ENCODE results near the gene PPWD1. TPM values are rescaled to one million over a fixed set of nuclear protein-coding genes. Genes with fewer than 3 reads are reported as not detected.
A peak's percentile ranks its signal among the peaks of the same experiment; 100 is the strongest.
"Not testable (repeated sequence)": the region's sequence is repeated elsewhere in the genome, so short reads cannot be mapped to it uniquely, and the experiment has no call there.

The PPWD1 gene
- 17.6 and 18.6 TPM in 2 replicates for total RNA-seq (2014; rRNA removed; shearing (Covaris generic))

DNA sequence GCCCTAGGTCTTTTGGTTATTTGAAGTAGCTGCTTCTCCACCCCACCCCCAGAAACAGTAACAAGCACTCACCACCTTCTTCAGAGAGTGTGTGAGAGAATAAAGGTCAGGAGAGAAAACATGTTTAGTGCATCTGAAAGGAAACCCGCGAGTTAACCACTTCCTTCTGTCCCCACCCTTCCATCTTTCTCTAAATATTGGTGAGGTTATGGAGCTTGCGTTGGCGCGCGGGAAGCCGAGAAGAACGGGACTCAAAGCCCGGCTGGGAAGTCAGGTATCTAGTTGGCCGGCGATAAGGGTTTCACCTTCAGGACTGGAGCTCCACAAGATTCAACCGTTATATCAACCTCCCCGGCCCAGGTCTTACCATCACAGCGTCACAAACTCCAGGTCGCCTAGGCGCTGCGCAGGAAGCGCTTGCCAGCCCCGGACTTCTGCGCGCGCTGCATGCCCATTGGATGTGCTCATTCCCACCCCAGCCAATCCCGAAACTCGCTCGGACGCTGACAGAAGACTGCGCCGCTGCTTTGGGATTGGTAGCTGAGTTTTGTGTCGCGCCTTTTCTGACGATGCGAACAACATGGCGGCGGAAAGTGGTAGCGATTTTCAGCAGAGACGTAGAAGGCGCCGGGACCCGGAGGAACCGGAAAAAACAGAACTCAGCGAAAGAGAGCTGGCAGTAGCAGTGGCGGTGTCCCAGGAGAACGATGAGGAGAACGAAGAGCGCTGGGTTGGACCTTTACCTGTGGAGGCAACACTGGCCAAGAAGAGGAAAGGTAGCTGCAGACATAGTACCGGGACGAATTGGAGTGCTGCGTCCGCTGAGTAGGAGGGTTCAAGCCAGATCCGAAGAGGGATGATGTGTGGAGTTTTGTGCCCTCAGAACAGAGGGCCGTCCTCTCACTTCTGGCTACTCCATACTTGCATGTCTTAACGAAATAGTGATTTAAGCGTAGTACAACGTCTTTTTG lies at the start of gene PPWD1, which contains the start of gene CENPK:
TSS of gene PPWD1 (plus strand) at position 566 of the 971 bp plus-strand sequence. CDS start at position 581, 15 bp downstream.
TSS of gene CENPK (minus strand) at position 438 of the 971 bp plus-strand sequence. CDS start 8,261 bp downstream, outside the sequence.
- DNase-seq (ENCODE audit: low spot score): peak; percentile 97

DNA sequence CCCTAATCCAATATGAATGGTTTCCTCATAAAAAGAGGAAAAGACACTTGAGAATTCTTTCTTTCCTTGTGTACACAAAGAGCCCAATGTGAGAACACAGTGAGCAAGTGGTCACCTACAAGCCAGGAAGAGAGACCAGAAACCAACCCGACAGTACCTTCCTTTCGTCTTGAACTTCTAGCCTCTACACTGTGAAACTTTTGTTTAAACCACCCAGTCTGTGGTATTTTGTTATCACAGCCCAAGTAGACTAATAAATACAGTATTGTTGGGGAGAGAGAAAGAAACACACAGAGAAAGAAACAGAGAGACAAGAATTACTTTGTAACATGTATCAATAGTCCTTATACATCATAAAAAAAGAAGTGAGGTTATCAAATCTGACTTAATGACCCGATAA lies 37.4 kb upstream of the PPWD1 start:
- DNase-seq (ENCODE audit: low spot score): no peak

DNA sequence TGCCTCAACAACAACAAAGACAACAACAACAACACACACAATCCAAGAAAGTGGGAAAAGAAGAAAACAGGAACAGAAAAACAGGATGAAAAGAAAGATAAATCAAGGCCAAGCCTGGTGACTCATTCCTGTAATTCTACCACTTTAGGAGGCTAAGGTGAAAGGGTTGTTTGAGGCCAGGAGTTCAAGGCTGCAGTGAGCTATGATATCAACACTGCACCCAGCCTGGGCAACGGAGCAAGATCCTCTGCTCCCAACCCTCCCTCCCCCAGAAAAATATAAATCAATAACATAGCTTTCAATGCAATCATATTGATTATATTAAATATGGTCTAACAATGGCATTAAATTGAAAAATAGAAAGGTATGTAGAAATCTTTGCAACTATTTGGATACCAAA lies 32.2 kb upstream of the PPWD1 start:
- DNase-seq (ENCODE audit: low spot score): no peak

DNA sequence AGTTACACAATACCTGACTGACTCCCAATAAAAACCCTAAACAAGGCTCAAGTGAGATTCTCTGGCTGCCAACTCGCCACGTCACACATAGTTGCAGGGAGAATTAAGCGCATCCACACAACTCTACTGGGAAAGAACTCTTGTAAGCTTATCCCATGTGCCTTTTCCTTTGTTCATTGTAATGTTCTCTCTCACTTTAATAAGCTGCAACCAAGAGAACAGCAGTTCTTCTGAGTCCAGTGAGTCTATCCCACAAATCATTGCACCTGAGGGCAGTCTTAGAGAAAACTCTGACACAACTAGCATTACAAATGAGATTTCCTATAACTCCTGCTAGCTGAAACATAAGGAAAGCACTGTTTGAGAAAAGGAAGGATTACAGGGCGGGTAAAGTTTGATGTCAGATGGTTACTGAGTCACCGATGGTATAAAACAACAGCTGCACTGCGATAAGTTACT lies 27.5 kb upstream of the PPWD1 start:
- DNase-seq (ENCODE audit: low spot score): peak; percentile 43

DNA sequence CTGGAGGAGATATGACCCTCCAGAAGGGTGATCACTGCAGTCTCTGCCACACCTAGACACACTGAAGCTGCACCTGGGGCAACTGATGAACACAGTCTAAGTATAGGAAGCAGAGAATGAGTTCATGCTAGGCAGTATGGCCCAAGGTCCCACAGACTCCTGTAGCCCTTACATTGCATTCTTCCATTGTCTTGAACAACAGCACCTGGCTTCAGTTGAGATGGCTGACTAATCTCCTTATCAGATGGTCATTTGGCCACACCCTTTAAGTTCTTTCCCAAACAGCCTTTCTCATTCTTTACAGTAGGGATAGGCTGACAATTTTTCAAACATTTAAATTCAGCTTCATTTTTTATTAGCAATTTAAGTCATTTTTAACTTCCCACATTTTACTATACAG lies 23.3 kb upstream of the PPWD1 start:
- no peak for DNase-seq (ENCODE audit: low spot score)

DNA sequence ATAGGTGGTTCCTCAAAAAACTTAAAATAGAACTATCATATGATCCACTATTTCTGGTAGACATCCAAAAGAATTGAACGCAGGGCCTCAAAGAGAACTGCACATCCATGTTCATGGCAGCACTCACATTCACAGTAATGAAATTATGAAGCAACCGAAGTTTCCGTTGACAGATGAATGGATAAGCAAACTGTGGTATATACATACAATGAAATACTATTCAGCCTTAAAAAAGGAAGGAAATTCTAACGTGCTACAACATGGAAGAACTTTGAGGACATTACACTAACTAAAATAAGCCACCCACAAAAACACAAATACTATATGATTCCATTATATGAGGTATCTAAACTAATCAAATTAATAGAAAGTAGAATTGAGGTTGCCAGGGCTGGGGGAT lies 18.6 kb upstream of the PPWD1 start:
- DNase-seq (ENCODE audit: low spot score): no peak

DNA sequence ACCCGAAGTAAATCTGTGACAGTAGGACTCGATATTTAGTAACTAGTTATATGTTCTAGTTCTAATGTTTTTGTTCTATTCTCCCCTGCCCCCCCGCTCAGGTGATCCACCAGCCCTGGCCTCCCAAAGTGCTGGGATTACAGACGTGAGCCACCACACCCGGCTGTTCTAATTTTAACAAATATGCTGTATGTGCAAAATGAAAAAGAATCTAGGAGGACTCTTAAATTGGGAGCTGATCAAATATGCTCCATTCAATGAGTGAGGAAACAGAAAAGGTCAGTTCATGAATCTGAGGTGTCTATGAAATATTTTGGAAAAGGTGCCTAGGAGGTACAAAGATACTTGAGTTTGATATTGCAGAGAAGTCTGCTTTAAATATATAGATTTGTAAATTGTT lies 17.0 kb upstream of the PPWD1 start:
- DNase-seq (ENCODE audit: low spot score): no peak

DNA sequence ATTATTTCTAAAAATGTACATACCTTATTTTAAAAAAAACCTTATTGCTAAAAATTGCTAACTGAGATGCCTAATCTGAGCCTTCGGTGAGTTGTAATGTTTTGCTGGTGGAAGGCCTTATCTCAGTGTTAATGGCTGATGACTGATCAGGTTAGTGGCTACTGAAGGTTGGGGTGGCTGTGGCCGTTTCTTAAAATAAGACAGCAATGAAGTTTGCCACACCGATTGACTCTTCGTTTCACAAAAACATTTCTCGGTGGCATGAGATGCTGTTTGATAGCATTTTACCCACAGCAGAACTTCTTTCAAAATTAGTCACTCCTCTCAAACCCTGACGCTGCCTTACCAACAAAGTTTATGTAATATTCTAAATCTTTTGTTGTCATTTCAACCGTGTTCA lies 14.8 kb upstream of the PPWD1 start:
- DNase-seq (ENCODE audit: low spot score): no peak

DNA sequence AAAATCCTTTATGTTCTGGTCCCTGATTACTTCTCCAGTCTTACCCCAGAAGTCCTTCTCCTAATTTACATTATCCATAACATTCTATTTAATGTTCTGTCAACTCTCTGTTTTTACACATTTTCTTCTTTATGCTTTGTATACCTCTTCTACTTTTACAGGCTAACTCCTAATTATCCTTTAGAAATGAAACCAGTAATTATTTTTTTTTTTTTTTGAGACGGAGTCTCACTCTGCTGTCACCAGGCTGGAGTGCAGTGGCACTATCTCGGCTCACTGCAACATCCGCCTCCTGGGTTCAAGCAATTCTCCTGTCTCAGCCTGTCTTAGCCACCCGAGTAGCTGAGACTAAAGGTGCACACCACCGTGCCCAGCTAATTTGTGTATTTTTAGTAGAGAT lies 9.2 kb upstream of the PPWD1 start:
- DNase-seq (ENCODE audit: low spot score): no peak

DNA sequence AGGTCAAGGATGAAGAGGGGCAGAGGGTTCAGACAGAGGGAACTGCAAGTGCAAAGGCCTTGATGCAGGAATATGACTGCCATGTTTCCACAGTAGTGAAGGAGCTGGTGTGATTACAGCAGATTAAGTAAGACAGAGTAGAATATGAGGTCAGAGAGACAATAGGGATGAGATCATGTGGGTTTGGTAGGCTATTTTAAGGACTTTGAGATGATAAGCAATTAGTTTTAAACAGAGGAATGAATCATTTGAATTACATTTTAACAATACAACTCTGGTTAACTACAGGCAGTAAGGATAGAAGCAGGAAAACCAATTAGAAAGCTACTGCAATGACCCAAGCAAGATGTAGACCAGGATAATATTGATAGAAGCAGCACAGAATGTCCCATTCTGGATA lies 7.8 kb upstream of the PPWD1 start:
- DNase-seq (ENCODE audit: low spot score): no peak

DNA sequence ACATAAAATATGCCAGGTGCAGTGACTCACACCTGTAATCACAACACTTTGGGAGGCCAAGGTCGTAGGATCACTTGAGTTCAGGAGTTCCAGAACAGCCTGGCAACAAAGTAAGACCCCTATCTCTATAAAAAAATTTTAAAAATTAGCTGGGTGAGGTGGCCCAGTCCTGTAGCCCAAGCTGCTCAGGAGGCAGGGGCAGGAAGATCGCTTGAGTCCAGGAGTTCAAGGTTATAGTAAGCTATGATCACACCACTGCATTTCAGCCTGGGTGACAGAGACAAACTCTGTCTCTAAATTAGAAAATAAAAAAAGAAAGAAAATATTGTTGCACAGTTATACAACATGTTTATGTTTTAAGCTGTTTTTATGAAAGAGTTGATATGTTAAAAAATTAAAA lies 6.9 kb upstream of the PPWD1 start:
- no peak for DNase-seq (ENCODE audit: low spot score)

DNA sequence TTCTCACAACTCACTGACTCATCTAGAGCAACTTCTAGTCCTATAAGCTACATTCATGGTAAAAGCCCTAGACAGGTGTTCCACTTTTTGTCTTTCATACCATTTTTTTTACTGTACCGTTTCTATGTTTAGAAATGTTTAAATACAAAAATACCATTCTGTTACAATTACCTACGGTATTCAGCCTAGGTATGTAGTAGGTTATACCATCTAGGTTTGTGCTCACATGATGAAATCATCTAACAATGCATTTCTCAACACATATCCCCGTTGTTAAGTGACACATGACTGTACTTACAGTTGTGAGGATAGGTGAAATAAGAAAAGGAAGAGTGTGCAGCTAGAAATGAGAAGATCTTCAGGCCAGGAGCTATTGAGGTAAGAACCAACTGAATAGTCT lies 6.4 kb upstream of the PPWD1 start:
- DNase-seq (ENCODE audit: low spot score): no peak

DNA sequence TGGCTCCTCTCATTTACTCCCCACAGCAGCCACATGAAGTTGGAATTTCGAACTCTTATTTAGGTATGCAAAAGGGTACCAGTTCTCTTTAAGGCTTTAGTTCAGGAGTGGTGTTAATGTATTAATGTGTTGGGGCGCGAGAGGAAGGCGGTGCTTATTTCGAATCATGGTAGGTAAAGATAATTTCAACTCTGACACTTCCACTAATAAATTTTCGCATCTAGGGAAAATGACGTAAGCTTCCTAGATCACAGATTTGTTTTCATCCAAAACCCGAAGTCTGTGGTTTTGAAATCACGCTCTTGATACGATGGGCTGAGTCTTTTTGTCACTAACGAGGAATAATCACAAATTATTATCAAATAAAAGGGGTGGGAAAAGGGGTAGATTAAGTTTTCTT lies 681 bp downstream of the PPWD1 start:
- no peak for DNase-seq (ENCODE audit: low spot score)

DNA sequence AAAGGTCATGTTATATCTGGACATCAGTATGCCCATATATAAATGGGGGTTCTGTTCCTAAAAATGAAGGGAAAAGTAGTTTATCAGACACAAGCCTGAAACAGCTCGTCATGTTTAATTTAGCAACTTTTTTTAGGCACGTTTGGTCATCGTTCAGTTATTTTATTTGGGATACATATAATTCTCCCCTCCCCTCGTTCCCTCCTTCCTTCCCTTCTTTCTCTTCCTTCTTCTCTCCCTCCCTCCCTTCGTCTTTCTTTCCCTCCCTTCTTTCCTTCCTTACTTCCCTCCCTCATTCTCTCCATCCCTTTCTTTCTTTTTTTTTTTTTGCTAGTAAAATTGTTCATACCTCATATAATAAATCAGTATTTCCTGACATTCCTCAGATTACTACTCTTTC lies 3.4 kb downstream of the PPWD1 start:
- DNase-seq (ENCODE audit: low spot score): no peak

DNA sequence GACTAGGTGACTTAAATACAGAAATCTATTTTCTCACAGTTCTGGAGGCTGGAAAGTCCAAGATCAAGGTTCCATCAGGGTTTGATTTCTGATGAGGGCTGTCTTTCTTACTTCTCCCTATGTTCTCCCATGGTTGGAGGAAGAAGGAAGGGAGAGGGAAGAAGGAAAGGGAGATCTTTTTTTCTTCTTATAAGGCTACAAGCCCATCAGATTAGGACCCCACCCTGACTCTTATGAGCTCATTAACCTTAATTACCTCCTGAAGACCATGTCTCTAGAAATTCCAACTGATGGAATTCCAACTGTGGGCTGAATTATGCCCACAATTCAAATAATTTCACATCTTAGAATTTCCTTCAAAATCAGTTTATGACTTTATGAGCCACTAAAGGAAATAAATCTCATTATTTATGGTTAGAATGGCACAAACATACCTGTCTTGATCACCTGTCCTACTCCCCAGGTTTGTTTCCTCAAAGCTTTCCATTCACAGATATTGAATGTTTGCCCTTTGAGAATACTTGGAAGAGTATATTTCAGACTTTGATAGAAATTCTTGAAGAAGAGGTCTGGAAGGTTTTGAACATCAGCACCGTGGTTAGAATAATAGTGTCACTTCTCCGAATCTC lies 7.6 kb downstream of the PPWD1 start:
- no peak for DNase-seq (ENCODE audit: low spot score)

DNA sequence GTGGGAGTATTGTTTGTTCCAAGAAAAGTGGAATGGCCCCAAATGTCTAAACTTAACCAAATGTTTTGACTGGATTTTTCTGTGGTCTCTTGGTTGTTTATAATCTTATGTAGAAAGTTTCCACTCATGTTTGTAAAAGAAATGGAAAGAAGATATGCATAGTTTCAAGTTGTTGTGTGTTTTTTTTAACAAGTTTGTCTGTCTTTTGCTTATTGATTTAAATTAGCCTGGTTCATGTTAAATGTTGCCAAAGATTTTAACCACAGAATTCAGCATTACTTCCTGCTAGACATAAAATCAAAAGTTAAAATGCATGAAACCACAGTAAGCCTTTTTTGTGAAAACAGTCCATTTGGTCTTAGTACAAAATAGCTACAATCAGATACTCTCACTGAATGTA lies 14.0 kb downstream of the PPWD1 start:
- no peak for DNase-seq (ENCODE audit: low spot score)

DNA sequence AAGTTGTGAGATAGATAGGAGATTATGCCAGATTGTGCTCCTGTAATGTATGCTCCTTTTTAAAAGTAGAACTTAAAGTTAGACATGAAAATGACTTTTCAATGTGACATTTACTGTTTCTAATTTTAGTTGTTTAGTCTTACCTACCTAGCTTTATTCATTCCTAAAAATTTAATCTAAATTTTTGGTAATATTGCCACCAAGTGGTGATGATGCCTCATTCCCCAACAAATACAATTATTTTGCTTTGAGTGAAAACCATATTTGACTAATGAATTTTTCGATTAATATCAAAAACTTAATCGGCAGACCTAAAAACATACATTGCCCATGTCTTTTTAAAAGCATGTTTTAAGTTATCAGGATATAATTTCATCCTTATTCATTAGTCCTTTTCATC lies 25.6 kb downstream of the PPWD1 start:
- no peak for DNase-seq (ENCODE audit: low spot score)

DNA sequence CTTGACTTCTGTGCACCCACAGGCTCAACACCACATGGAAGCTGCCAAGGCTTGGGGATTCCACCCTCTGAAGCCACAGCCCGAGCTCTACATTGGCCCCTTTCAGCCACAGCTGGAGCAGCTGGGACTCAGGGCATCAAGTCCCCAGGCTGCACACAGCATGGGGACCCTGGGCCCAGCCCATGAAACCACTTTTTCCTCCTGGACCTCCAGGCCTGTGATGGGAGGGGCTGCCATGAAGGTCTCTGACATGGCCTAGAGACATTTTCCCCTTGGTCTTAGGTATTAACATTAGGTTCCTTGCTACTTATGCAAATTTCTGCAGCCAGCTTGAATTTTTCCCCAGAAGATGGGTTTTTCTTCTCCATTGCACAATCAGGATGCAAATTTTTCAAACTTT lies 38.7 kb downstream of the PPWD1 start:
- DNase-seq (ENCODE audit: low spot score): not testable (repeated sequence)

DNA sequence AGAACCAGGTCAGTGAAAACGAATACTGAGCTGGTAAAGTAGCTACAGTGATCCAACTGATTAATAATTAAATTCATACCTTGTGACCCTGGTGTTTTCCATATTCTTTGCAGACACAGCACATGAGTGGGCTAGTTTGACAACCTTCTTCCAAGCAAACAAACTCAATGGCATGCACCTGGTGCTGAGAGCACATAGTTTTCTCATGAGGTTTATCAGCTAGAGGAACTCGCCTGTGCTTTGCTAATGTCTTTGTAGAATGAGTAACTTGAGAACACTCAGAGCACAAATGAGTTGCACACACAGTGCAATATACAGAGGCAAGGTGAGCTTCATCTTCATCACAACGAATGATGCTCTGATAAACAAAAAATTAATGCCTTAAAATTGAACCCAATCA lies 48.4 kb downstream of the PPWD1 start:
- peak; percentile 74 for DNase-seq (ENCODE audit: low spot score)

DNA sequence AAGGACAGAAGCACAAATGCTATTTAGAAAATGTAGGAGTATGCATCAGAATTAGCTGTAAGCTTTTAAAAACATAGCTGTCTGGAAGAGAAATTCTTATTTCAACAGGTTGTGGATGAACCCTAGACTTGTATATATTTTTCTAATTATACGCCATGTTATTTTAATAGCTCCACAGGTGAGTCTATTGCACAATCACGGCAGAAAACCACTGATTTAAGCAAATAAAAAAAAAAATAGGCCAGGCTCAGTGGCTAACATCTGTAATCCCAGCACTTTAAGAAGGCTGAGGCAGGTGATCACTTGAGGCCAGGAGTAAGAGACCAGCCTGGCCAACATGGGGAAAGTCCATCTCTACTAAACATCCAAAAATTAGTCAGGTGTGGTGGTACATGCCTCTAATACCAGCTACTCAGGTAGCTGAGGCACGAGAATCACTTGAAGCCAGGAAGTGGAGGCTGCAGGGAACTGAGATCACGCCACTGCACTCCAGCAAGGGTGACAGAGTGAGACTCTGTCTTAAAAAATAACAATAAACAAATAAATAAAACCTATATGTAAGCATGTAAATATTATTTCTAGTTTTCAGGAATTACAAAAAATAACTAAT lies 49.3 kb downstream of the PPWD1 start:
- DNase-seq (ENCODE audit: low spot score): no peak

DNA sequence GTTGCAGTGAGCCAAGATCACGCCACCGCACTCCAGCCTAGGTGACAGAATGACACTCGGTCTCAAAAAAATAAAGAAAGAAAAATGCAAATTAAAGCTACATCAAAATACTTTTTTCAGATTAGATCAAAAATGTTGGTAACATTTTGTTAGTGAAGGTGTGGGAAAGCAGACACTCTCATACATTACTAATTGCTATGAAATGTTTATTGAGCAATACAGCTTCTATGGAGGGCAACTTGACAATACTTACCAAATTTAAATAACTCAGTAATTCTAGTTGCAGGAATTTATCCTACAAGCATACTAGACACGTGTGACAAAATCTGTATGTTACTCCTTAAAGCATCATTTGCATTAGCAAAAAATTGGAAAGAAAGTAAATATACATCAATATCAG lies 56.9 kb downstream of the PPWD1 start:
- no peak for DNase-seq (ENCODE audit: low spot score)

DNA sequence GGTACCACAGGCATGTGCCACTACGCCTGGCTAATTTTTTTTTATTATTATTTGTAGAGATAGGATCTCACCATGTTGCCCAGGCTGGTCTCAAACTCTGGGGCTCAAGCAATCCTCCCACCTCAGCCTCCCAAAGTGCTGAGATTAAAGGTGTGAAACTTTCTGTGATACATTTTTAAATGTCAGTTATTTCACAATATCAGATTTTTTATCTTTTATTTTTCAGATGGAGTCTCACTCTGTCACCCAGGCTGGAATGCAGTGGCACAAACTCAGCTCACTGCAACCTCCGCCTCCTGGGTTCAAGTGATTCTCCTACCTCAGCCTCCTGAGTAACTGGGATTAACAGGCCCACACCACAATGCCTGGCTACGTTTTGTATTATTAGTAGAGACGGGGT lies 58.9 kb downstream of the PPWD1 start:
- DNase-seq (ENCODE audit: low spot score): not testable (repeated sequence)
